A549 (cell line): ENCODE data around the gene ZBTB43. TPM values are rescaled to one million over a fixed set of nuclear protein-coding genes. Genes with fewer than 3 reads are reported as not detected.

ENCODE experiments used
- ATAC-seq, 2 experiments: fragments of 200-7000 bp in 1 of 2; fragments of >200 bp in 1 of 2; cut with Nextera tagmentation in 1 of 2; cut with Tn5 transposase in 1 of 2; 3 replicates each; pipeline versions ENCODE4 v1.8.0 to v1.9.1; 2018 to 2020; ENCODE audit warnings: mild to moderate bottlenecking in 1 of 2, moderate library complexity in 1 of 2
- CTCF ChIA-PET: fragments of 300-600 bp; sonication (Branson Sonifier 250); formaldehyde crosslinking; extraction: SDS; loops from one replicate; lab custom pipeline; 2021; ENCODE audit warnings: antibody characterized with exemption, inconsistent platforms; lab: Yijun Ruan, JAX
- POLR2A ChIA-PET: fragments of 350-600 bp; formaldehyde crosslinking; extraction: SDS; loops from one replicate; lab custom pipeline; 2021; ENCODE audit warnings: antibody characterized with exemption, inconsistent platforms; lab: Yijun Ruan, JAX
- DNase-seq, 2 experiments: peaks; one replicate each; pipeline versions ENCODE4 v3.0.0 to v3.0.0-alpha.2; 2011 to 2016; ENCODE audit warnings: low read depth in 1 of 2, low spot score in 1 of 2
- FAIRE-seq: peaks from 2 replicates; lab custom pipeline; 2011; peaks lifted over from hg19 to GRCh38; lab: Jason Lieb, UNC
- H3K27ac ChIP-seq, 2 experiments: fragments of >200 bp; sonication (Bioruptor Twin); formaldehyde crosslinking; 3 replicates each; pipeline ENCODE4 v1.5.1; 2016 to 2017
- H3K4me1 ChIP-seq: fragments of >200 bp; sonication (Bioruptor Twin); formaldehyde crosslinking; 3 replicates; pipeline ENCODE4 v1.6.1; 2016
- H3K4me2 ChIP-seq: fragments of >200 bp; sonication (Bioruptor Twin); formaldehyde crosslinking; 3 replicates; pipeline ENCODE4 v1.6.1; 2016
- H3K4me3 ChIP-seq: fragments of >200 bp; sonication (Bioruptor Twin); formaldehyde crosslinking; 3 replicates; pipeline ENCODE4 v1.5.1; 2016
- H3K9me3 ChIP-seq: fragments of >200 bp; sonication (Bioruptor Twin); formaldehyde crosslinking; 3 replicates; pipeline ENCODE4 v1.6.1; 2016
- ATOH8 ChIP-seq: fragments of 250-450 bp; sonication (Bioruptor Pico); IDR thresholded peaks from 2 replicates; pipeline ENCODE4 v1.5.0; 2020; ENCODE audit warnings: low read depth, mild to moderate bottlenecking, moderate library complexity
- CBX8 ChIP-seq: fragments of 200-600 bp; sonication (generic); IDR thresholded peaks from 2 replicates; pipeline ENCODE4 v1.6.1; 2016
- CTCF ChIP-seq: fragments of >200 bp; sonication (Bioruptor Twin); formaldehyde crosslinking; IDR thresholded peaks from 3 replicates; pipeline ENCODE4 v1.5.1; 2016
- GATA3 ChIP-seq: IDR thresholded peaks from 2 replicates; pipeline ENCODE4 v1.6.1; 2012; ENCODE audit warnings: borderline replicate concordance
- HES2 ChIP-seq: fragments of >200 bp; sonication (Bioruptor Twin); formaldehyde crosslinking; IDR thresholded peaks from 2 replicates; pipeline ENCODE4 v1.6.1; 2016
- HOXA7 ChIP-seq: fragments of 250-450 bp; sonication (Bioruptor Pico); IDR thresholded peaks from 2 replicates; pipeline ENCODE4 v1.5.0; 2020; ENCODE audit warnings: mild to moderate bottlenecking, moderate library complexity
- HOXB13 ChIP-seq: fragments of 250-450 bp; sonication (Bioruptor Pico); IDR thresholded peaks from 2 replicates; pipeline ENCODE4 v1.5.0; 2020; ENCODE audit warnings: low read depth, mild to moderate bottlenecking, moderate library complexity
- PBX3 ChIP-seq: IDR thresholded peaks from 2 replicates; pipeline ENCODE4 v1.6.1; 2012
- PHF8 ChIP-seq: fragments of 200-600 bp; sonication (generic); IDR thresholded peaks from 2 replicates; pipeline ENCODE4 v1.6.1; 2016; ENCODE audit warnings: low read depth, mild to moderate bottlenecking, antibody characterized with exemption, moderate library complexity, borderline replicate concordance
- REST ChIP-seq: fragments of 200-600 bp; sonication (generic); IDR thresholded peaks from 2 replicates; pipeline ENCODE4 v1.6.1; 2016; ENCODE audit warnings: antibody characterized with exemption, mild to moderate bottlenecking, moderate library complexity
- RFX5 ChIP-seq: fragments of 450-650 bp; IDR thresholded peaks from 2 replicates; pipeline ENCODE4 v1.7.1; 2014; ENCODE audit warnings: antibody characterized with exemption, mild to moderate bottlenecking, moderate library complexity
- RNF2 ChIP-seq: fragments of 200-600 bp; sonication (generic); IDR thresholded peaks from 2 replicates; pipeline ENCODE4 v1.6.1; 2016; ENCODE audit warnings: low read depth, mild to moderate bottlenecking, antibody characterized with exemption, moderate library complexity, borderline replicate concordance
- SREBF2 ChIP-seq: fragments of 450-650 bp; IDR thresholded peaks from 2 replicates; pipeline ENCODE4 v1.6.1; 2014; ENCODE audit warnings: mild to moderate bottlenecking, moderate library complexity
- TP53 ChIP-seq: fragments of 250-450 bp; sonication (Bioruptor Pico); IDR thresholded peaks from 2 replicates; pipeline ENCODE4 v1.5.0; 2021; ENCODE audit warnings: mild to moderate bottlenecking, moderate library complexity
- USF2 ChIP-seq: fragments of 450-650 bp; IDR thresholded peaks from 2 replicates; pipeline ENCODE4 v1.6.1; 2014; ENCODE audit warnings: antibody characterized with exemption
- WGBS: methylation state at CpG from one replicate; pipeline ENCODE4 v1.1.6; 2017; ENCODE audit errors: missing lambda C conversion rate; 5-methylcytosine and 5-hydroxymethylcytosine counted together
- polyA plus RNA-seq, 4 experiments: library from polyadenylated mRNA; depleted of rRNA in 3 of 4; stranded (reverse); fragments of >200 nt; fragmentation: RNase III in 1 of 4; extraction: RNeasy Plus Mini Kit Qiagen cat#74134 plus additional on column Dnase treatment in 1 of 4; gene quantifications; 2 replicates in 3 of 4; 3 replicates in 1 of 4; pipeline ENCODE4 v1.2.3, GENCODE V29; 2011 to 2017

ZBTB43 gene
- polyA plus RNA-seq, 2 of the 4 experiments (the other 2 are of a cell fraction) = 7.7 to 11.7 TPM

GRCh38 chr9:126827227-126827626 is 22.4 kb downstream of the ZBTB43 start (continued):
- TF ChIP-seq GATA3 = no peak

GRCh38 chr9:126829035-126829434 is 24.2 kb downstream of the ZBTB43 start:
- Histone ChIP-seq H3K27ac (no peak overlapping the region), H3K4me3 (no peak overlapping the region), H3K4me1 (peaks cover 4% of the 10 kb centered on the region; the same call in 2 of the 3 replicates), H3K9me3 (no peaks in the 10 kb centered on the region), H3K4me2 (no peak overlapping the region)
- ChIA-PET POLR2A (no interaction called here), CTCF (interaction anchor here (0.6 to 2.0 kb wide), 4 partner anchors 9 to 22 kb away, joined by 3 to 6 read pairs (median 4); no protein-coding TSS in a partner anchor)
- ATAC-seq = no peak
- DNase-seq = no peak
- 94% methylated on average over 1 of the region's 1 CpG for WGBS
- TF ChIP-seq HOXB13 (no peak), RNF2 (no peak), TP53 (no peak), PHF8 (no peak), ATOH8 (CRISPR knock-in tag) (no peak), PBX3 (no peak), CTCF (no peak)
- FAIRE-seq = no peak

GRCh38 chr9:126830827-126831226 is 26.0 kb downstream of the ZBTB43 start:
- no peak overlapping the region for H3K4me3 ChIP-seq
- H3K4me2 ChIP-seq = no peak overlapping the region
- CTCF ChIA-PET = interaction anchor here (2.1 to 2.7 kb wide), 2 partner anchors 28 to 49 kb away, joined by 7 to 11 read pairs; no protein-coding TSS in a partner anchor
- TF ChIP-seq RFX5 = no peak
- no peak for TF ChIP-seq CBX8
- no peak for TF ChIP-seq REST
- no peak for TF ChIP-seq SREBF2
- TF ChIP-seq HES2 = no peak
- no peak for TF ChIP-seq USF2
- no peak for TF ChIP-seq HOXA7
- TF ChIP-seq, all 56 proteins: peak for 0
- no peaks in the 10 kb centered on the region for H3K9me3 ChIP-seq
- POLR2A ChIA-PET = no interaction called here
- FAIRE-seq (no peak), DNase-seq (no peak), ATAC-seq (no peak)
- WGBS = 86% methylated on average over 3 of the region's 3 CpGs
- H3K27ac ChIP-seq = no peak overlapping the region
- no peaks in the 10 kb centered on the region for H3K4me1 ChIP-seq
